GM18951 (cell line): ENCODE results near the gene RANBP17.
"Not testable (repeated sequence)": the region's sequence is repeated elsewhere in the genome, so short reads cannot be mapped to it uniquely, and the experiment has no call there.

Experiments used
- POLR2A ChIP-seq: IDR thresholded peaks from 4 replicates; pipeline ENCODE4 v1.6.1; 2011; ENCODE audit warnings: mild to moderate bottlenecking; ENCODE audit not compliant: insufficient read length, insufficient read depth; ENCODE audit errors: extremely low read depth
- in situ Hi-C: fragments of 300-500 bp; cut with MboI; formaldehyde crosslinking; loops from one replicate; pipeline ENCODE4 v1.12.0; 2022; ENCODE audit warnings: low sequenced_read_pairs, mixed read lengths, inconsistent platforms; ENCODE audit not compliant: unreplicated experiment

Gene RANBP17

GRCh38 chr5:171031977-171032376 is 170.2 kb downstream of the RANBP17 start:
- no peak for TF ChIP-seq POLR2A

GRCh38 chr5:171032435-171032973 is 170.7 kb downstream of the RANBP17 start:
- in situ Hi-C loops = no loop called here
- no peak for TF ChIP-seq POLR2A

More at GRCh38 chr5:171031977-171032376, 170.2 kb downstream of the RANBP17 start:
- in situ Hi-C loops = no loop called here

GRCh38 chr5:171041893-171042292 is 180.1 kb downstream of the RANBP17 start:
- in situ Hi-C loops = not testable (repeated sequence)

- TF ChIP-seq POLR2A = no peak
- in situ Hi-C loops = no loop called here
Observed at GRCh38 chr5:171050916-171051315, 189.1 kb downstream of the RANBP17 start.

GRCh38 chr5:171055875-171056454 is 194.1 kb downstream of the RANBP17 start:
- no peak for TF ChIP-seq POLR2A
- in situ Hi-C loops = no loop called here

GRCh38 chr5:171067540-171068130 is 205.8 kb downstream of the RANBP17 start:
- TF ChIP-seq POLR2A = no peak
- in situ Hi-C loops = no loop called here

GRCh38 chr5:171074747-171075146 is 212.9 kb downstream of the RANBP17 start:
- in situ Hi-C loops = no loop called here
- no peak for TF ChIP-seq POLR2A

- in situ Hi-C loops = no loop called here
- no peak for TF ChIP-seq POLR2A
Observed at GRCh38 chr5:171080186-171080938, 218.5 kb downstream of the RANBP17 start.

GRCh38 chr5:171081319-171081718 is 219.5 kb downstream of the RANBP17 start:
- TF ChIP-seq POLR2A = no peak
- in situ Hi-C loops = no loop called here

GRCh38 chr5:171092194-171092593 is 230.4 kb downstream of the RANBP17 start:
- in situ Hi-C loops = no loop called here
- TF ChIP-seq POLR2A = no peak

- no peak for TF ChIP-seq POLR2A
- in situ Hi-C loops = no loop called here
Observed at GRCh38 chr5:171093598-171093997, 231.8 kb downstream of the RANBP17 start.

GRCh38 chr5:171094356-171094755 is 232.5 kb downstream of the RANBP17 start:
- in situ Hi-C loops = no loop called here
- no peak for TF ChIP-seq POLR2A

- TF ChIP-seq POLR2A = no peak
- in situ Hi-C loops = no loop called here
Observed at GRCh38 chr5:171102877-171103610, 241.2 kb downstream of the RANBP17 start.
